ENCODE data around the gene PBX4. TPM values are rescaled to one million over a fixed set of nuclear protein-coding genes. Genes with fewer than 3 reads are reported as not detected.

PBX4 gene
- total and polyA plus RNA-seq, 2 donors (not counting 3 experiments of a cell fraction or from before 2014, with no cell fraction given): not detected

- TF ChIP-seq MYC (IDR thresholded peaks at IDR 0.05; ENCODE audit: low read depth, low read length): no peak
- TF ChIP-seq EZH2 (IDR thresholded peaks at IDR 0.05; ENCODE audit: borderline replicate concordance, low read depth, low read length, severe bottlenecking): no peak
- TF ChIP-seq, protein P1, sequence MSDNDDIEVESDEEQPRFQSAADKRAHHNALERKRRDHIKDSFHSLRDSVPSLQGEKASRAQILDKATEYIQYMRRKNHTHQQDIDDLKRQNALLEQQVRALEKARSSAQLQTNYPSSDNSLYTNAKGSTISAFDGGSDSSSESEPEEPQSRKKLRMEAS (IDR thresholded peaks at IDR 0.05; ENCODE audit: insufficient read depth, insufficient read length): no peak
- TF ChIP-seq, protein P2, sequence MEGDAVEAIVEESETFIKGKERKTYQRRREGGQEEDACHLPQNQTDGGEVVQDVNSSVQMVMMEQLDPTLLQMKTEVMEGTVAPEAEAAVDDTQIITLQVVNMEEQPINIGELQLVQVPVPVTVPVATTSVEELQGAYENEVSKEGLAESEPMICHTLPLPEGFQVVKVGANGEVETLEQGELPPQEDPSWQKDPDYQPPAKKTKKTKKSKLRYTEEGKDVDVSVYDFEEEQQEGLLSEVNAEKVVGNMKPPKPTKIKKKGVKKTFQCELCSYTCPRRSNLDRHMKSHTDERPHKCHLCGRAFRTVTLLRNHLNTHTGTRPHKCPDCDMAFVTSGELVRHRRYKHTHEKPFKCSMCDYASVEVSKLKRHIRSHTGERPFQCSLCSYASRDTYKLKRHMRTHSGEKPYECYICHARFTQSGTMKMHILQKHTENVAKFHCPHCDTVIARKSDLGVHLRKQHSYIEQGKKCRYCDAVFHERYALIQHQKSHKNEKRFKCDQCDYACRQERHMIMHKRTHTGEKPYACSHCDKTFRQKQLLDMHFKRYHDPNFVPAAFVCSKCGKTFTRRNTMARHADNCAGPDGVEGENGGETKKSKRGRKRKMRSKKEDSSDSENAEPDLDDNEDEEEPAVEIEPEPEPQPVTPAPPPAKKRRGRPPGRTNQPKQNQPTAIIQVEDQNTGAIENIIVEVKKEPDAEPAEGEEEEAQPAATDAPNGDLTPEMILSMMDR (IDR thresholded peaks at IDR 0.05; ENCODE audit: extremely low read depth in 1 of 2, insufficient read depth in 1 of 2, low read depth in 1 of 2, low read length in 2 of 2): no peak
- intact Hi-C loops (cut with micrococcal nuclease): no loop called here
- H3K27ac ChIP-seq (ENCODE audit: insufficient read depth, low read depth, low read length): no peak overlapping the region
- no peaks in the 10 kb centered on the region for H3K36me3 ChIP-seq (ENCODE audit: control insufficient read depth in 2 of 2, extremely low read depth in 1 of 2, insufficient read depth in 2 of 2, low read length in 2 of 2)
- no peaks in the 10 kb centered on the region for H3K79me2 ChIP-seq (ENCODE audit: control insufficient read depth, insufficient read depth, low read length)
- no peaks in the 10 kb centered on the region for H3K9me1 ChIP-seq (replicated peaks; ENCODE audit: control insufficient read depth, extremely low read depth, insufficient read depth, low read length)
- FAIRE-seq (no peak), DNase-seq (ENCODE audit: low read depth, low spot score) (no peak)
- H3K27me3 ChIP-seq (ENCODE audit: control insufficient read depth in 2 of 2, insufficient read depth in 2 of 2, low read length in 2 of 2): no peaks in the 10 kb centered on the region
- CTCF ChIA-PET: no interaction called here
- no peaks in the 10 kb centered on the region for H3K9me3 ChIP-seq (replicated peaks; ENCODE audit: control insufficient read depth, insufficient read depth, low read length)
- POLR2A ChIA-PET: no interaction called here
- H3K4me1 ChIP-seq (ENCODE audit: control insufficient read depth, extremely low read depth, insufficient read depth, low read length): no peaks in the 10 kb centered on the region
- no peak overlapping the region for H3K4me3 ChIP-seq (replicated peaks in 1 of 3; ENCODE audit: insufficient read depth in 1 of 3, low read depth in 1 of 3, low read length in 3 of 3)
- dilution Hi-C loops (cut with MboI; ENCODE audit: extremely low pct_ligation_motif_present, low sequenced_read_pairs): no loop called here
- no peak overlapping the region for H3K9ac ChIP-seq (replicated peaks; ENCODE audit: extremely low read depth, insufficient read depth, low read length)
- H3K4me2 ChIP-seq (ENCODE audit: insufficient read depth, low read length): no peak overlapping the region
- no TSS peak for BruUV-seq (replicated peaks)
- H4K20me1 ChIP-seq (replicated peaks; ENCODE audit: control insufficient read depth, extremely low read depth, insufficient read depth, low read length): no peaks in the 10 kb centered on the region
- no peak overlapping the region for H2AFZ ChIP-seq (ENCODE audit: low read depth, low read length)
These were observed 20.6 kb downstream of the PBX4 start for GRCh38 chr19:19597809-19598306.

GRCh38 chr19:19595171-19595701, 23.3 kb downstream of the PBX4 start:
- H3K9ac ChIP-seq (replicated peaks; ENCODE audit: extremely low read depth, insufficient read depth, low read length): no peak overlapping the region
- CTCF ChIA-PET: no interaction called here
- no peaks in the 10 kb centered on the region for H3K79me2 ChIP-seq (ENCODE audit: control insufficient read depth, insufficient read depth, low read length)
- H3K9me1 ChIP-seq (replicated peaks; ENCODE audit: control insufficient read depth, extremely low read depth, insufficient read depth, low read length): no peaks in the 10 kb centered on the region
- H4K20me1 ChIP-seq (replicated peaks; ENCODE audit: control insufficient read depth, extremely low read depth, insufficient read depth, low read length): no peaks in the 10 kb centered on the region
- no peaks in the 10 kb centered on the region for H3K4me1 ChIP-seq (ENCODE audit: control insufficient read depth, extremely low read depth, insufficient read depth, low read length)
- H3K36me3 ChIP-seq (ENCODE audit: control insufficient read depth in 2 of 2, extremely low read depth in 1 of 2, insufficient read depth in 2 of 2, low read length in 2 of 2): no peaks in the 10 kb centered on the region
- TF ChIP-seq, protein P2 (IDR thresholded peaks at IDR 0.05; ENCODE audit: extremely low read depth in 1 of 2, insufficient read depth in 1 of 2, low read depth in 1 of 2, low read length in 2 of 2): no peak
- no peak for TF ChIP-seq MYC (IDR thresholded peaks at IDR 0.05; ENCODE audit: low read depth, low read length)
- no peak for TF ChIP-seq JUN (IDR thresholded peaks at IDR 0.05; ENCODE audit: borderline replicate concordance, insufficient read depth, insufficient read length, low read depth)
- TF ChIP-seq EZH2 (IDR thresholded peaks at IDR 0.05; ENCODE audit: borderline replicate concordance, low read depth, low read length, severe bottlenecking): no peak
- TF ChIP-seq GATA2 (IDR thresholded peaks at IDR 0.05; ENCODE audit: insufficient read depth, insufficient read length, low read depth, low read length): no peak
- TF ChIP-seq FOS (IDR thresholded peaks at IDR 0.05; ENCODE audit: borderline replicate concordance, insufficient read depth, low read length): no peak
- no peak for TF ChIP-seq POLR2AphosphoS5 (IDR thresholded peaks at IDR 0.05; ENCODE audit: insufficient read depth, low read depth, low read length)
- TF ChIP-seq, protein P1 (IDR thresholded peaks at IDR 0.05; ENCODE audit: insufficient read depth, insufficient read length): no peak
- no peak for TF ChIP-seq POLR2A (IDR thresholded peaks at IDR 0.05; ENCODE audit: low read depth, low read length)
- no peak for DNase-seq (ENCODE audit: low read depth, low spot score)
- no TSS peak for BruUV-seq (replicated peaks)
- dilution Hi-C loops (cut with MboI; ENCODE audit: extremely low pct_ligation_motif_present, low sequenced_read_pairs) (no loop called here), intact Hi-C loops (cut with micrococcal nuclease) (no loop called here)
- no peaks in the 10 kb centered on the region for H3K27me3 ChIP-seq (ENCODE audit: control insufficient read depth in 2 of 2, insufficient read depth in 2 of 2, low read length in 2 of 2)
- FAIRE-seq: no peak
- no peak overlapping the region for H3K4me2 ChIP-seq (ENCODE audit: insufficient read depth, low read length)
- H3K4me3 ChIP-seq (replicated peaks in 1 of 3; ENCODE audit: insufficient read depth in 1 of 3, low read depth in 1 of 3, low read length in 3 of 3): no peak overlapping the region
- no peaks in the 10 kb centered on the region for H3K9me3 ChIP-seq (replicated peaks; ENCODE audit: control insufficient read depth, insufficient read depth, low read length)
- no peak overlapping the region for H2AFZ ChIP-seq (ENCODE audit: low read depth, low read length)
- POLR2A ChIA-PET: no interaction called here
- no peak overlapping the region for H3K27ac ChIP-seq (ENCODE audit: insufficient read depth, low read depth, low read length)
